ENCODE measurements around the gene SLC25A28.

The SLC25A28 gene, protein sequence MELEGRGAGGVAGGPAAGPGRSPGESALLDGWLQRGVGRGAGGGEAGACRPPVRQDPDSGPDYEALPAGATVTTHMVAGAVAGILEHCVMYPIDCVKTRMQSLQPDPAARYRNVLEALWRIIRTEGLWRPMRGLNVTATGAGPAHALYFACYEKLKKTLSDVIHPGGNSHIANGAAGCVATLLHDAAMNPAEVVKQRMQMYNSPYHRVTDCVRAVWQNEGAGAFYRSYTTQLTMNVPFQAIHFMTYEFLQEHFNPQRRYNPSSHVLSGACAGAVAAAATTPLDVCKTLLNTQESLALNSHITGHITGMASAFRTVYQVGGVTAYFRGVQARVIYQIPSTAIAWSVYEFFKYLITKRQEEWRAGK

GRCh38 chr10:99619851-99620710 is at the start of gene SLC25A28:
SLC25A28 (minus strand) TSS chr10:99620439; CDS start chr10:99620335, 104 bp downstream.
- DNase-seq (ENCODE audit: insufficient read length, low spot score) (peak; percentile 97), FAIRE-seq (no peak)

DNA sequence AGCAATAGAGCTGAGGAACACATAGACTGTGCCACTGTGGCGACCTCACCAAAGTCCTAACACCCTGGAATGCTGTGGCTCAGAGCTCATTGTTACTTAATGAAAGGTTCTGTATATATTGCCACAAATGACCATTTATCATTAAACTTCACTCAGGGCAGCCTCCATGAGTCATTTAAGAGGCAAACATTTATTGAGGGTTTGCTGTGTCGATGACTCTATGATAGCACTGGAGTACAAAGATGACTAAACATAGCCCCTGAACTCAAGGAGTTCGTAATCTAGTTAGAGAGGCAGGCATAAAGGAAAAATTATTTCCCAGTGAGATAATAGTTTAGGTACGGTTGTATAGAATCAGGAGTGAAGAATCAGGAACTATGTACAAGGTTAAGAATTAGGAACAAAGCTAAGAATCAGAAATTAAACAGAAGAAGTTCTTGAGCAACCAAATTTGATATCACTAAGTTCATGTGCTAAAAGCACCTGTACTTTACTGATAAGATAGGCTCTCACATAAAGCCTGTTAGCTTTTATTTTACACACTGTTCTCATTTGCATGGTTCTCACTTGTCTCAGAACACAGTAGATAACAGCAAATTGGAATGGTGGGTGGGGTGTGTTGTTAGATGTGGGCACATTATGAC is 47.0 kb upstream of the SLC25A28 start:
- DNase-seq (ENCODE audit: insufficient read length, low spot score) (peak; percentile 74), FAIRE-seq (peak; percentile 77)

GRCh38 chr10:99665304-99665703 is 45.1 kb upstream of the SLC25A28 start:
- FAIRE-seq (no peak), DNase-seq (ENCODE audit: insufficient read length, low spot score) (no peak)

GRCh38 chr10:99661377-99661763 is 41.1 kb upstream of the SLC25A28 start:
- DNase-seq (ENCODE audit: insufficient read length, low spot score) (peak; percentile 73), FAIRE-seq (no peak)

GRCh38 chr10:99660662-99661376 is 40.6 kb upstream of the SLC25A28 start:
- DNase-seq (ENCODE audit: insufficient read length, low spot score) (no peak), FAIRE-seq (no peak)

- FAIRE-seq (no peak), DNase-seq (ENCODE audit: insufficient read length, low spot score) (no peak)
These were observed 39.7 kb upstream of the SLC25A28 start for GRCh38 chr10:99659868-99660366.

GRCh38 chr10:99659031-99659867 is 39.0 kb upstream of the SLC25A28 start, which contains the start of gene ENTPD7:
ENTPD7 (plus strand) TSS chr10:99659509; CDS start chr10:99659957, 448 bp downstream.
- DNase-seq (ENCODE audit: insufficient read length, low spot score) (peak; percentile 95), FAIRE-seq (peak; percentile 94)

DNA sequence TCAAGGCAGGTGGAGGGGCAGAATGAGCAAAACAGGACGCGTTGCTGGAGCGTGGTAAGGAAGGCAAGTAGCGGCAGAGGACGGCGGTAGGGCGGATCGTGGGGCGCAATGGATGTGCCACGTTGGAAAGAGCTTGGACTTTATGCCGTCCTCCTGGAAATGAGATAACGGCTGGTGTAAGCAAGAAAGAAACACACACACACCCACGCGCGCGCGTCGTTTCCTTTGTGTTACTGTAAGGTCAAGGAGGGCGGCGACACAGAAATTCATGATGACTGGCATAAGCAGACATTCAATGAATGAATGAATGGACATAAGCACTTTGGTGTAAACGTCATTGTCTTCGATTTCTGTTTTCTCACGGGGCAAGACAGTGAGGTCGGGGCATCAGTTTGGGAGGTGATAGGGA is 38.4 kb upstream of the SLC25A28 start:
- FAIRE-seq = peak; percentile 9
- DNase-seq (ENCODE audit: insufficient read length, low spot score) = no peak

GRCh38 chr10:99656199-99657064 is 36.2 kb upstream of the SLC25A28 start:
- FAIRE-seq (no peak), DNase-seq (ENCODE audit: insufficient read length, low spot score) (no peak)

DNA sequence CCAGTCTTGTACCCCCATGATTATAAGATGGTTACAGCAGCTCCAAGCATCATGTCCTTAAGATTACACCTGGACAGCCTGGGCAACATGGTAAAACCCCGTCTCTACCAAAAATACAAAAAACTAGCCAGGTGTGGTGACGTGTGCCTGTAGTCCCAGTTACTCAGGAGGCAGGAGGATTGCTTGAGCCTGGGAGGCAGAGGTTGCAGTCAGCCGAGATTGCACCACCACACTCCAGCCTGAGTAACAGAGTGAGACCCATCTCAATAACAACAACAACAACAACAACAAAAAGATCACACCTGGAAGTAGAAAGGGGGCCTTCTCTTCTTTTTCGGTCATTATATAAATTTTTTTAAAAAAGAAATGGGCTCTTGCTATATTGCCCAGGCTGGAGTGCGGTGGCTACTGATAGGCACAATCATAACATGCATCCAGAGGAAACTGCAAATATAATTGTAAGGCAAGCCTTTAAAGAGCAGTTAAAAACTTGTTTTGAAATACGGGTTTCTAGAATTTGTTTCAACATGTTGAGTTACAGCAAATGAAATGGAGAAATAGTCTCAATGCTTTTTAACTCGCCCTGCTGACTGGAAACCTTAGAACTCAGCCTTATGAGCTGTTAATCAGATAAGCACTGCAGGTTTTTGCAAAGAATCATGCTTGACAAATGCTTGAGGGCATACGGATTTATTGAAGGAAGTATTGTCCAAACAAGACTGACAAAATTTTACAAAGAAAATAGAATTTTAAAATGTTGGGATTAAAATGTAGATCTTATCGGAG is 34.3 kb upstream of the SLC25A28 start:
- DNase-seq (ENCODE audit: insufficient read length, low spot score) (no peak), FAIRE-seq (no peak)

DNA sequence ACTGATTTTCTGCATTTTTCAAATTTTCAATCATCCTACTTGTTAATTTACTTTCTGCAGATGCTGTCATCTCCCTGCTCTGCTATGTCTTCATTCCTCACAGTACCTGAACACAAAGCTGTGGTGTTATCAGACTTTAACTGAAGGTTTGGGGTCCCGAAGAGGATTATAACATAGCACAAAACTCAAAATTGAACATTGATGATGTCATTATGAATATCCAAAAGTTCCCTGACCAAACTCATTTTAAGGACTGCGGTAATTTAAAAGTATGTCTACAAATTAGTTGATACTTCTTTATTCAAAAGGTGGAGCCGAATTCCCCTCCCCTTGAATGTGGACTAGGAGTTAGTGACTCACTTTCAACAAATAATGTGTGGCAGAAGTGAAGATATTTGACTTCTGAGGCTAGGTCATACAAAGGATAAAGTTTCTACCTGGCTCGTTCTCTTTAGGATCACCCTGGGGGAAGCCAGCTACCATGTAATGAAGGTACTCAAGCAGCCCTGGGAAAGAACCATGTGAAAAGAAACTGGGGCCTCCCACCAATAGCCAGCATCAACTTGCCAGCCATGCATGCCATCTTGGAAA is 32.7 kb upstream of the SLC25A28 start:
- DNase-seq (ENCODE audit: insufficient read length, low spot score) (no peak), FAIRE-seq (no peak)

- FAIRE-seq (no peak), DNase-seq (ENCODE audit: insufficient read length, low spot score) (no peak)
These were observed 28.5 kb upstream of the SLC25A28 start for GRCh38 chr10:99648717-99649116.

DNA sequence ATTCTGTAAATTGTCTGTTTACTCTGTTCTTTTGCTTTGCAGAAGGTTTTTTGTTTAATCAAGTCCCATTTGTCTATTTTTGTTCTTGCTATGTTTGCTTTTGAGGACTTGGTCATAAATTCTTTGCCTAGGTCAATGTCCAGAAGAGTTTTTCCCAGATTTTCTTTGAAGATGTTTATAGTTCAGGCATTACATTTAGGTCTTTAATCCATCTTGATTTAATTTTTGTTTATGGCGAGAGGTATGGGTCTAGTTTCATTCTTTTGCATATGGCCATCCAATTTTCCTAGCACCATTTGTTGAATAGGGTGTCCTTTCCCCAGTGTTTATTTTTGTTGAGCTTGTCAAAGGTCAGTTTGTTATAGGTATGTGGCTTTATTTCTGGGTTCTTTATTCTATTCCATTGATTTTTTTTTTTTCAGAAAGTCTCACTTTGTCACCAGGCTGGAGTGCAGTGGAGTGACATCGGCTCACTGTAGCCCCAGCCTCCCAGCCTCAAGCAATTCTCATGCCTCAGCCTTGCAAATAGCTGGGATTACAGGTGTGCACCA is 27.4 kb upstream of the SLC25A28 start:
- no peak for DNase-seq (ENCODE audit: insufficient read length, low spot score)
- FAIRE-seq = no peak

DNA sequence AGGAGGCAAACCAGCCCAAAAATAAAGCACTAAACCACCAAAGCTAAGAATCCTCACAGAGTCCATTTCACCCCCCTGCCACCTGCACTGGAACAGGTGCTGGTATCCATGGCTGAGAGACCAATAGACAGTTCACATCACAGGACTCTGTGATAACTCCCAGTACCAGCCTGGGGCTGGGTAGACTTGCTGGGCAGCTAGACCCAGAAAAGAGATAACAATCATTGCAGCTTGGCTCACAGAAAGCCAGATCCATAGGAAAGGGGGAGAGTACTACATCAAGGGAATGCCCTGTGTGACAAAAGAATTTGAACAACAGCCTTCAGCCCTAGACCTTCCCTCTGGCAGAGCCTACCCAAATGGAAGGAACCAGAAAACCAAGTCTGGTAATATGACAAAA is 13.6 kb upstream of the SLC25A28 start:
- DNase-seq (ENCODE audit: insufficient read length, low spot score) (no peak), FAIRE-seq (no peak)

DNA sequence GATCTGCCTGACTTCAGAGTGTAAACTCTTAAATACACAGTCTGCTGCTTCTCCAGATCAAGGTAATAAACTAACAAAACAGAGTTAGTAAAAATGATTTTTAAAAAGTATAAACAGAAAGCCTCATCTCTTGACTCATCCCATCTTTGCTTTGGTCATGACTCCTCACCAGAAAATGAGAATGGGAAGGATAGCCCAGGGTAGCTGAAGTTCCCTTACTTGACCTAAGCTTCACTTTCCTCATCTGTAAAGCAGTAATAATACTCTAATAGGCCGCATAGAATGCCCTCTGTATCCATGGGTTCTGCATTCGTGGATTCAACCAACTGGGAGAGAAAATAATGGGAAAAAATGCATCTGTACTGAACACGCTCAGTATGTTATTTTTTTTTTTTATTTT is 11.3 kb upstream of the SLC25A28 start:
- no peak for DNase-seq (ENCODE audit: insufficient read length, low spot score)
- no peak for FAIRE-seq

- FAIRE-seq (no peak), DNase-seq (ENCODE audit: insufficient read length, low spot score) (no peak)
These were observed 10.8 kb upstream of the SLC25A28 start for GRCh38 chr10:99630991-99631390.

- DNase-seq (ENCODE audit: insufficient read length, low spot score) (peak; percentile 28), FAIRE-seq (no peak)
These were observed 10.2 kb upstream of the SLC25A28 start for GRCh38 chr10:99630433-99630832.

All from HTR-8/SVneo (cell line).